ENCODE data around the gene ZBTB3. TPM values are rescaled to one million over a fixed set of nuclear protein-coding genes. Genes with fewer than 3 reads are reported as not detected.

The ZBTB3 gene
- total and polyA plus RNA-seq, 2 of the 13 experiments (the other 11 are each of a cell fraction or from before 2014, with no cell fraction given): 3.4 to 5.2 TPM

DNA sequence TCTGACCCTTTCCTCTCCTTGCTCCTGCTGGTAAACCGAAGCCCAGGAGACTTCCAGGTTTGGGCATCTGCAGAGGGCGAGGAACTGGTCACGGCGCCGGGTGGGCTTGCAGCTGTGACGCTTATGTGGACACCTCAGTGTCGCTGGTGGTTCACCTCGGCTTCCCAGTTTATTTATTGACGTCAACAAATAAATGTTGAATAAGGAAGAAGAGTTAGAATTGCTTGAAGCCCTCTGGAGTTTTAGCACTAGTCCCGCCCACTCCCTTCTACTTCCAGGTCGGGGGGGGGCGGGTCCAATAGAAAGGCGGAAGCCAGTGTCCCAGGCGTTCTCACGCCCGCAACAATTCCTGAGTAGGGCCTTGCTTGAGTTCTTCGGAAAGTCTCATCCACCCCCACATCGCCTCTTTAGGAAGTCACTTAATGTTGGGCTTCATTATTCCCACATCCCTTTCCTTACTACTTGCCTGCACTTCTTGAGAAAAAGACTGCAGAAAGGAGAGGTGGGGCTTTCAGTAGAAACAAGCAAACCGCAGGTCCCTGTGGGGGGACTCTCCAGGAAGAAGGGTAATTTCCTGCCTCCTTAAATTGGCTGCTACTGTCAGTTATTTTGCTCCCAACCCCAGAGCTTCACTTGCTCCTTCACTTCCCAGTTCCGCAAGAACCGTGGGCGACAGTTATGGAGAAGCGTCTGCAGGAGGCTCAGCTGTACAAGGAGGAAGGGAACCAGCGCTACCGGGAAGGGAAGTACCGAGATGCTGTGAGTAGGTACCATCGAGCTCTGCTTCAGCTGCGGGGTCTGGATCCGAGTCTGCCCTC lies 25.6 kb downstream of the ZBTB3 start, which contains the start of gene TTC9C (continued):
- no peak for TF ChIP-seq ZNF101 (CRISPR knock-in tag; IDR thresholded peaks at IDR 0.05; ENCODE audit: borderline replicate concordance, low read depth)
- TF ChIP-seq ZFY (CRISPR knock-in tag; IDR thresholded peaks at IDR 0.05): peak; percentile 61
- no peak; the same call in none of the 2 replicates for TF ChIP-seq KLF12 (CRISPR knock-in tag; IDR thresholded peaks at IDR 0.05; ENCODE audit: borderline replicate concordance)
- no peak for TF ChIP-seq RNF2 (conservative IDR thresholded peaks at IDR 0.05; ENCODE audit: low read depth)
- no peak for TF ChIP-seq ZNF10 (CRISPR knock-in tag; IDR thresholded peaks at IDR 0.05; ENCODE audit: borderline replicate concordance, low read depth)
- TF ChIP-seq NFIB (CRISPR knock-in tag; IDR thresholded peaks at IDR 0.05; ENCODE audit: borderline replicate concordance): no peak
- TF ChIP-seq, protein P1, sequence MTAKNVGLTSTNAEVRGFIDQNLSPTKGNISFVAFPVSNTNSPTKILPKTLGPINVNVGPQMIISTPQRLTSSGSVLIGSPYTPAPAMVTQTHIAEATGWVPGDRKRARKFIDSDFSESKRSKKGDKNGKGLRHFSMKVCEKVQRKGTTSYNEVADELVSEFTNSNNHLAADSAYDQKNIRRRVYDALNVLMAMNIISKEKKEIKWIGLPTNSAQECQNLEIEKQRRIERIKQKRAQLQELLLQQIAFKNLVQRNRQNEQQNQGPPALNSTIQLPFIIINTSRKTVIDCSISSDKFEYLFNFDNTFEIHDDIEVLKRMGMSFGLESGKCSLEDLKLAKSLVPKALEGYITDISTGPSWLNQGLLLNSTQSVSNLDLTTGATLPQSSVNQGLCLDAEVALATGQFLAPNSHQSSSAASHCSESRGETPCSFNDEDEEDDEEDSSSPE (CRISPR knock-in tag; IDR thresholded peaks at IDR 0.05): peak; percentile 7; the same call in 1 of the 2 replicates
- TF ChIP-seq, protein P2, sequence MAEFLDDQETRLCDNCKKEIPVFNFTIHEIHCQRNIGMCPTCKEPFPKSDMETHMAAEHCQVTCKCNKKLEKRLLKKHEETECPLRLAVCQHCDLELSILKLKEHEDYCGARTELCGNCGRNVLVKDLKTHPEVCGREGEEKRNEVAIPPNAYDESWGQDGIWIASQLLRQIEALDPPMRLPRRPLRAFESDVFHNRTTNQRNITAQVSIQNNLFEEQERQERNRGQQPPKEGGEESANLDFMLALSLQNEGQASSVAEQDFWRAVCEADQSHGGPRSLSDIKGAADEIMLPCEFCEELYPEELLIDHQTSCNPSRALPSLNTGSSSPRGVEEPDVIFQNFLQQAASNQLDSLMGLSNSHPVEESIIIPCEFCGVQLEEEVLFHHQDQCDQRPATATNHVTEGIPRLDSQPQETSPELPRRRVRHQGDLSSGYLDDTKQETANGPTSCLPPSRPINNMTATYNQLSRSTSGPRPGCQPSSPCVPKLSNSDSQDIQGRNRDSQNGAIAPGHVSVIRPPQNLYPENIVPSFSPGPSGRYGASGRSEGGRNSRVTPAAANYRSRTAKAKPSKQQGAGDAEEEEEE (CRISPR knock-in tag; IDR thresholded peaks at IDR 0.05; ENCODE audit: borderline replicate concordance): no peak
- peak; percentile 80 for TF ChIP-seq POLR2G (IDR thresholded peaks at IDR 0.05; ENCODE audit: low read depth, low read length)
- TF ChIP-seq MZF1 (CRISPR knock-in tag; IDR thresholded peaks at IDR 0.05; ENCODE audit: borderline replicate concordance): no peak
- TF ChIP-seq ZKSCAN1 (IDR thresholded peaks at IDR 0.05; ENCODE audit: low read length): 0 out of 2 replicates have a peak, but pooled peaks have one; percentile 14
- peak; percentile 42; the same call in 1 of the 2 replicates for TF ChIP-seq ZNF768 (CRISPR knock-in tag; IDR thresholded peaks at IDR 0.05)
- no peak for TF ChIP-seq ARHGAP35 (CRISPR knock-in tag; IDR thresholded peaks at IDR 0.05; ENCODE audit: borderline replicate concordance)
- TF ChIP-seq, protein P3, sequence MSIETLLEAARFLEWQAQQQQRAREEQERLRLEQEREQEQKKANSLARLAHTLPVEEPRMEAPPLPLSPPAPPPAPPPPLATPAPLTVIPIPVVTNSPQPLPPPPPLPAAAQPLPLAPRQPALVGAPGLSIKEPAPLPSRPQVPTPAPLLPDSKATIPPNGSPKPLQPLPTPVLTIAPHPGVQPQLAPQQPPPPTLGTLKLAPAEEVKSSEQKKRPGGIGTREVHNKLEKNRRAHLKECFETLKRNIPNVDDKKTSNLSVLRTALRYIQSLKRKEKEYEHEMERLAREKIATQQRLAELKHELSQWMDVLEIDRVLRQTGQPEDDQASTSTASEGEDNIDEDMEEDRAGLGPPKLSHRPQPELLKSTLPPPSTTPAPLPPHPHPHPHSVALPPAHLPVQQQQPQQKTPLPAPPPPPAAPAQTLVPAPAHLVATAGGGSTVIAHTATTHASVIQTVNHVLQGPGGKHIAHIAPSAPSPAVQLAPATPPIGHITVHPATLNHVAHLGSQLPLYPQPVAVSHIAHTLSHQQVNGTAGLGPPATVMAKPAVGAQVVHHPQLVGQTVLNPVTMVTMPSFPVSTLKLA (IDR thresholded peaks at IDR 0.05): no peak
- TF ChIP-seq ZNF251 (CRISPR knock-in tag; IDR thresholded peaks at IDR 0.05): no peak
- no peak for TF ChIP-seq PAWR (CRISPR knock-in tag; IDR thresholded peaks at IDR 0.05; ENCODE audit: borderline replicate concordance)
- no peak for TF ChIP-seq IKZF1 (IDR thresholded peaks at IDR 0.05)
- no peak for TF ChIP-seq GZF1 (CRISPR knock-in tag; IDR thresholded peaks at IDR 0.05)
- TF ChIP-seq PRPF4 (IDR thresholded peaks at IDR 0.05; ENCODE audit: low read depth, low read length, poor library complexity, severe bottlenecking): no peak
- TF ChIP-seq ZNF354B (CRISPR knock-in tag; IDR thresholded peaks at IDR 0.05): no peak
- no peak for TF ChIP-seq ZNF383 (CRISPR knock-in tag; IDR thresholded peaks at IDR 0.05; ENCODE audit: borderline replicate concordance)
- peak; percentile 74 for TF ChIP-seq HDAC1 (CRISPR knock-in tag; IDR thresholded peaks at IDR 0.05)
- TF ChIP-seq ZNF709 (CRISPR knock-in tag; IDR thresholded peaks at IDR 0.05): no peak
- TF ChIP-seq RCOR2 (CRISPR knock-in tag; IDR thresholded peaks at IDR 0.05): no peak
